GM23338 (cell line): ENCODE results near the gene PPFIA2.

Experiments
- CREB1 ChIP-seq: fragments of 250-450 bp; sonication (Bioruptor Pico); IDR thresholded peaks from 2 replicates; pipeline ENCODE4 v1.5.0; 2020; ENCODE audit warnings: low read depth, mild to moderate bottlenecking, moderate library complexity
- EZH2 ChIP-seq: fragments of 200-600 bp; sonication (generic); IDR thresholded peaks from one replicate; pipeline ENCODE4 v1.8.0; 2017; ENCODE audit warnings: antibody characterized with exemption, mild to moderate bottlenecking, low read depth; ENCODE audit not compliant: unreplicated experiment
- POLR2AphosphoS5 ChIP-seq: IDR thresholded peaks from 2 replicates; pipeline ENCODE4 v1.6.1; 2016; ENCODE audit warnings: antibody characterized with exemption, low read depth
- ZNF331 ChIP-seq: fragments of 250-450 bp; sonication (Bioruptor Pico); IDR thresholded peaks from 2 replicates; pipeline ENCODE4 v1.5.0; 2020; ENCODE audit warnings: low read depth, mild to moderate bottlenecking, moderate library complexity
- TF ChIP-seq, protein P1 (sequence below), 2 experiments: fragments of 200-600 bp in 1 of 2; sonication (generic) in 1 of 2; conservative IDR thresholded peaks; 2 replicates each; pipeline versions ENCODE4 v1.5.1 to v1.6.1; 2016 to 2017; ENCODE audit warnings: antibody characterized with exemption in 2 of 2, low read depth in 2 of 2, mild to moderate bottlenecking in 2 of 2, moderate library complexity in 1 of 2
- TF ChIP-seq, protein P2 (sequence below): IDR thresholded peaks from one replicate; pipeline ENCODE4 v1.6.1; 2018; ENCODE audit warnings: antibody characterized with exemption; ENCODE audit not compliant: unreplicated experiment

DNA sequence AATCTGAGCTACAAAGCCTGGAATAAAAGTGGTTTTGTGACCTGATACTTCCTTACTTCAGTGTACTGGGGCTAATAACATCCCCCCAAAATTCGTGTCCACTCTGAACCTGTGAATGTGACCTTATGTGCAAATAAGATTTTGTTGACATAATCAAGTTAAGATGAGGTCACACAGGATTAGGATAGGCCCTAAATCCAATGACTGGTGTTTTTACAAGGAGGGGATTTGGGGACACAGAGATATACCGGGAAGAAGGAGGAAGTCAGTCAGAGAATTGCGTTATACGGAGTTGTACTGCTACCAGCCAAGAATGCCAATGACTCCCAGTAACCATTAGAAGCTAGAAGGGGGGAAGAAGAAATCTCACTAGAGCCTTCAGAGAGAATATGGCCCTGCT, 381.4 kb downstream of the PPFIA2 start:
- TF ChIP-seq, protein P1, sequence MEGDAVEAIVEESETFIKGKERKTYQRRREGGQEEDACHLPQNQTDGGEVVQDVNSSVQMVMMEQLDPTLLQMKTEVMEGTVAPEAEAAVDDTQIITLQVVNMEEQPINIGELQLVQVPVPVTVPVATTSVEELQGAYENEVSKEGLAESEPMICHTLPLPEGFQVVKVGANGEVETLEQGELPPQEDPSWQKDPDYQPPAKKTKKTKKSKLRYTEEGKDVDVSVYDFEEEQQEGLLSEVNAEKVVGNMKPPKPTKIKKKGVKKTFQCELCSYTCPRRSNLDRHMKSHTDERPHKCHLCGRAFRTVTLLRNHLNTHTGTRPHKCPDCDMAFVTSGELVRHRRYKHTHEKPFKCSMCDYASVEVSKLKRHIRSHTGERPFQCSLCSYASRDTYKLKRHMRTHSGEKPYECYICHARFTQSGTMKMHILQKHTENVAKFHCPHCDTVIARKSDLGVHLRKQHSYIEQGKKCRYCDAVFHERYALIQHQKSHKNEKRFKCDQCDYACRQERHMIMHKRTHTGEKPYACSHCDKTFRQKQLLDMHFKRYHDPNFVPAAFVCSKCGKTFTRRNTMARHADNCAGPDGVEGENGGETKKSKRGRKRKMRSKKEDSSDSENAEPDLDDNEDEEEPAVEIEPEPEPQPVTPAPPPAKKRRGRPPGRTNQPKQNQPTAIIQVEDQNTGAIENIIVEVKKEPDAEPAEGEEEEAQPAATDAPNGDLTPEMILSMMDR (conservative IDR thresholded peaks at IDR 0.05; ENCODE audit: low read depth in 2 of 2): no peak
- TF ChIP-seq ZNF331 (CRISPR knock-in tag) (no peak), POLR2AphosphoS5 (no peak), CREB1 (CRISPR knock-in tag) (no peak), EZH2 (no peak)
- TF ChIP-seq, protein P2, sequence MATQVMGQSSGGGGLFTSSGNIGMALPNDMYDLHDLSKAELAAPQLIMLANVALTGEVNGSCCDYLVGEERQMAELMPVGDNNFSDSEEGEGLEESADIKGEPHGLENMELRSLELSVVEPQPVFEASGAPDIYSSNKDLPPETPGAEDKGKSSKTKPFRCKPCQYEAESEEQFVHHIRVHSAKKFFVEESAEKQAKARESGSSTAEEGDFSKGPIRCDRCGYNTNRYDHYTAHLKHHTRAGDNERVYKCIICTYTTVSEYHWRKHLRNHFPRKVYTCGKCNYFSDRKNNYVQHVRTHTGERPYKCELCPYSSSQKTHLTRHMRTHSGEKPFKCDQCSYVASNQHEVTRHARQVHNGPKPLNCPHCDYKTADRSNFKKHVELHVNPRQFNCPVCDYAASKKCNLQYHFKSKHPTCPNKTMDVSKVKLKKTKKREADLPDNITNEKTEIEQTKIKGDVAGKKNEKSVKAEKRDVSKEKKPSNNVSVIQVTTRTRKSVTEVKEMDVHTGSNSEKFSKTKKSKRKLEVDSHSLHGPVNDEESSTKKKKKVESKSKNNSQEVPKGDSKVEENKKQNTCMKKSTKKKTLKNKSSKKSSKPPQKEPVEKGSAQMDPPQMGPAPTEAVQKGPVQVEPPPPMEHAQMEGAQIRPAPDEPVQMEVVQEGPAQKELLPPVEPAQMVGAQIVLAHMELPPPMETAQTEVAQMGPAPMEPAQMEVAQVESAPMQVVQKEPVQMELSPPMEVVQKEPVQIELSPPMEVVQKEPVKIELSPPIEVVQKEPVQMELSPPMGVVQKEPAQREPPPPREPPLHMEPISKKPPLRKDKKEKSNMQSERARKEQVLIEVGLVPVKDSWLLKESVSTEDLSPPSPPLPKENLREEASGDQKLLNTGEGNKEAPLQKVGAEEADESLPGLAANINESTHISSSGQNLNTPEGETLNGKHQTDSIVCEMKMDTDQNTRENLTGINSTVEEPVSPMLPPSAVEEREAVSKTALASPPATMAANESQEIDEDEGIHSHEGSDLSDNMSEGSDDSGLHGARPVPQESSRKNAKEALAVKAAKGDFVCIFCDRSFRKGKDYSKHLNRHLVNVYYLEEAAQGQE: no peak
